ENCODE results near the gene BACH1. TPM values are rescaled to one million over a fixed set of nuclear protein-coding genes. Genes with fewer than 3 reads are reported as not detected.

The BACH1 gene
- total RNA-seq, 1 donor from 2014 or later: 12.7 TPM

GRCh38 chr21:29300807-29301138 lies 2.1 kb downstream of the BACH1 start:
- H3K27me3 ChIP-seq: no peaks in the 10 kb centered on the region
- intact Hi-C loops (cut with DNase I): no loop called here
- H3K9me3 ChIP-seq: no peaks in the 10 kb centered on the region
- H3K27ac ChIP-seq: no peak overlapping the region
- TF ChIP-seq CTCF (IDR thresholded peaks at IDR 0.05): no peak
- no peak for DNase-seq (ENCODE audit: low spot score in 2 of 2)
- H3K4me1 ChIP-seq: peaks cover 3 to 30% of the 10 kb centered on the region in 2 donors
- H3K36me3 ChIP-seq: no peaks in the 10 kb centered on the region
- H3K4me3 ChIP-seq: peak overlapping the region; percentile 91 to 97

GRCh38 chr21:29301691-29302090 lies 3.0 kb downstream of the BACH1 start:
- no peak for DNase-seq (ENCODE audit: low spot score in 2 of 2)
- H3K27ac ChIP-seq: no peak overlapping the region
- H3K4me1 ChIP-seq: peaks cover 3 to 30% of the 10 kb centered on the region in 2 donors
- H3K27me3 ChIP-seq: no peaks in the 10 kb centered on the region
- H3K9me3 ChIP-seq: no peaks in the 10 kb centered on the region
- no peak for TF ChIP-seq CTCF (IDR thresholded peaks at IDR 0.05)
- intact Hi-C loops (cut with DNase I): no loop called here
- no peaks in the 10 kb centered on the region for H3K36me3 ChIP-seq
- peak overlapping the region in 1 of 2 donors; percentile 91 for H3K4me3 ChIP-seq

- H3K27ac ChIP-seq: peak overlapping the region in 1 of 2 donors; percentile 0
- H3K9me3 ChIP-seq: no peaks in the 10 kb centered on the region
- no peaks in the 10 kb centered on the region for H3K27me3 ChIP-seq
- DNase-seq (ENCODE audit: low spot score in 2 of 2): no peak
- intact Hi-C loops (cut with DNase I): no loop called here
- peak overlapping the region in 1 of 2 donors; percentile 1 for H3K4me3 ChIP-seq
- peaks cover 3 to 34% of the 10 kb centered on the region in 2 donors for H3K4me1 ChIP-seq
- H3K36me3 ChIP-seq: no peaks in the 10 kb centered on the region
- TF ChIP-seq CTCF (IDR thresholded peaks at IDR 0.05): no peak
These were observed 3.7 kb downstream of the BACH1 start for GRCh38 chr21:29302359-29302875.

GRCh38 chr21:29303288-29303687 lies 4.6 kb downstream of the BACH1 start:
- peaks cover 3 to 34% of the 10 kb centered on the region in 2 donors for H3K4me1 ChIP-seq
- DNase-seq (ENCODE audit: low spot score in 2 of 2): no peak
- H3K4me3 ChIP-seq: no peak overlapping the region
- H3K27ac ChIP-seq: no peak overlapping the region
- H3K36me3 ChIP-seq: no peaks in the 10 kb centered on the region
- intact Hi-C loops (cut with DNase I): no loop called here
- no peak for TF ChIP-seq CTCF (IDR thresholded peaks at IDR 0.05)
- no peaks in the 10 kb centered on the region for H3K27me3 ChIP-seq
- no peaks in the 10 kb centered on the region for H3K9me3 ChIP-seq

- H3K4me3 ChIP-seq: no peak overlapping the region
- DNase-seq (ENCODE audit: low spot score in 2 of 2): no peak
- H3K4me1 ChIP-seq: peaks cover 3 to 32% of the 10 kb centered on the region in 2 donors
- intact Hi-C loops (cut with DNase I): no loop called here
- H3K9me3 ChIP-seq: no peaks in the 10 kb centered on the region
- H3K27ac ChIP-seq: peak overlapping the region in 1 of 2 donors; percentile 7
- no peak for TF ChIP-seq CTCF (IDR thresholded peaks at IDR 0.05)
- H3K27me3 ChIP-seq: no peaks in the 10 kb centered on the region
- H3K36me3 ChIP-seq: no peaks in the 10 kb centered on the region
These were observed 5.9 kb downstream of the BACH1 start for GRCh38 chr21:29304597-29304996.

GRCh38 chr21:29305068-29305467 lies 6.3 kb downstream of the BACH1 start:
- Histone ChIP-seq H3K4me3 (no peak overlapping the region), H3K36me3 (no peaks in the 10 kb centered on the region), H3K27me3 (no peaks in the 10 kb centered on the region), H3K27ac (no peak overlapping the region), H3K9me3 (no peaks in the 10 kb centered on the region), H3K4me1 (peaks cover 3 to 32% of the 10 kb centered on the region in 2 donors)
- no peak for TF ChIP-seq CTCF (IDR thresholded peaks at IDR 0.05)
- DNase-seq (ENCODE audit: low spot score in 2 of 2): no peak
- intact Hi-C loops (cut with DNase I): no loop called here
